ENCODE measurements around the gene PIK3CA.
"Not testable (repeated sequence)": the region's sequence is repeated elsewhere in the genome, so short reads cannot be mapped to it uniquely, and the experiment has no call there.

Gene PIK3CA

GRCh38 chr3:179200790-179201189, 52.6 kb downstream of the PIK3CA start:
- no peak for DNase-seq (ENCODE audit: low read depth)

GRCh38 chr3:179215550-179215949, 67.4 kb downstream of the PIK3CA start:
- DNase-seq (ENCODE audit: low read depth), result not testable (repeated sequence)

DNA sequence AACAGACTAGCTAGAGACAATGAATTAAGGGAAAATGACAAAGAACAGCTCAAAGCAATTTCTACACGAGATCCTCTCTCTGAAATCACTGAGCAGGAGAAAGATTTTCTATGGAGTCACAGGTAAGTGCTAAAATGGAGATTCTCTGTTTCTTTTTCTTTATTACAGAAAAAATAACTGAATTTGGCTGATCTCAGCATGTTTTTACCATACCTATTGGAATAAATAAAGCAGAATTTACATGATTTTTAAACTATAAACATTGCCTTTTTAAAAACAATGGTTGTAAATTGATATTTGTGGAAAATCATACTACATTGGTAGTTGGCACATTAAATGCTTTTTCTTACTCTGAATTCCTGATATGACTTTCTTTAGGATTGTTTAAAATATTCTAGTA, 70.1 kb downstream of the PIK3CA start:
- not testable (repeated sequence) for DNase-seq (ENCODE audit: low read depth)

DNA sequence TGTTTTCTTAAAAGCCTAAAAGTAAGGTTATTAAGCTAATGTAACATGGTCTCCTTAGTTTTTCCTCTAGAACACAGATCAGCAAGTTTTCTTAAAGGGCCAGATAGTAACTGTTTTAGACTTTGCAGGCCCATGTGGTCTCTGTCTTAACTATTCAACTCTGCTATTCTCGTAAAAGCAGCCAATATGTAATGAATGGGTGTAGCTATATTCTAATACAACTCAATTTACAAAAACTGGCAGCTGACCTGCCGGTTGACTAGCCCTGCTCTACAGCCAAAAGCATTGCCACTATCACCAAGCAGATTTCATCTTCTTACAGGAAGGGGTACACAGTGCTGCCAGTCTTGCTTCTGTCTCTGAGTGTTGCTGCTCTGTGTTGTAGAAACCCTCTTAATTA, 75.4 kb downstream of the PIK3CA start:
- DNase-seq (ENCODE audit: low read depth), result no peak

DNA sequence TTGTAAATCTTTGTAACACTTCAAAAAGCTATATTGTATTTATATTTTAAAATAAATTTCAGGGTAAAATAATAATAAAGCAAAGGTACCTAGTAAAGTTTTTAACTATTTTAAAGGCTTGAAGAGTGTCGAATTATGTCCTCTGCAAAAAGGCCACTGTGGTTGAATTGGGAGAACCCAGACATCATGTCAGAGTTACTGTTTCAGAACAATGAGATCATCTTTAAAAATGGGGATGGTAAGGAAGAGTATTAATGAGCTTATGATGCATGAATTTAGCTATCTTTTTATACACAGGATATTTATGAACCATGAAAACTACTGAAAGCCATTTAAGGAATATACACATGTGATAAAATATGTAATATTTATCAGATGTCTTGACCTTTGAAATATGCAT, 76.4 kb downstream of the PIK3CA start:
- DNase-seq (ENCODE audit: low read depth), result no peak

GRCh38 chr3:179227349-179227748, 79.2 kb downstream of the PIK3CA start:
- no peak for DNase-seq (ENCODE audit: low read depth)

DNA sequence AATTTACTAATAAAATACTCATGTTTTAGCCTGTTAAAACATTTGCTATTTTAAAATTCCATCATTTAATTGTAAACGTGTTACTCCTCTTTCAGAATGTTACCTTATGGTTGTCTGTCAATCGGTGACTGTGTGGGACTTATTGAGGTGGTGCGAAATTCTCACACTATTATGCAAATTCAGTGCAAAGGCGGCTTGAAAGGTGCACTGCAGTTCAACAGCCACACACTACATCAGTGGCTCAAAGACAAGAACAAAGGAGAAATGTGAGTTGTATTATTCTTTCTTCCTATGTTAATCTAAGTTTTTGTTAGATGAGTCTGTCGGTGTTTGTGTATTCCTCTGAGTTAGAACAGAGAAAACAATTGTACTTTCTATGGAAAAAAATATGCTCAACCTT, 81.0 kb downstream of the PIK3CA start:
- no peak for DNase-seq (ENCODE audit: low read depth)

- no peak for DNase-seq (ENCODE audit: low read depth)
Measured at GRCh38 chr3:179233043-179233442, 84.9 kb downstream of the PIK3CA start.

DNA sequence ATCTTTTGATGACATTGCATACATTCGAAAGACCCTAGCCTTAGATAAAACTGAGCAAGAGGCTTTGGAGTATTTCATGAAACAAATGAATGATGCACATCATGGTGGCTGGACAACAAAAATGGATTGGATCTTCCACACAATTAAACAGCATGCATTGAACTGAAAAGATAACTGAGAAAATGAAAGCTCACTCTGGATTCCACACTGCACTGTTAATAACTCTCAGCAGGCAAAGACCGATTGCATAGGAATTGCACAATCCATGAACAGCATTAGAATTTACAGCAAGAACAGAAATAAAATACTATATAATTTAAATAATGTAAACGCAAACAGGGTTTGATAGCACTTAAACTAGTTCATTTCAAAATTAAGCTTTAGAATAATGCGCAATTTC, 86.0 kb downstream of the PIK3CA start:
- DNase-seq (ENCODE audit: low read depth), result no peak

DNA sequence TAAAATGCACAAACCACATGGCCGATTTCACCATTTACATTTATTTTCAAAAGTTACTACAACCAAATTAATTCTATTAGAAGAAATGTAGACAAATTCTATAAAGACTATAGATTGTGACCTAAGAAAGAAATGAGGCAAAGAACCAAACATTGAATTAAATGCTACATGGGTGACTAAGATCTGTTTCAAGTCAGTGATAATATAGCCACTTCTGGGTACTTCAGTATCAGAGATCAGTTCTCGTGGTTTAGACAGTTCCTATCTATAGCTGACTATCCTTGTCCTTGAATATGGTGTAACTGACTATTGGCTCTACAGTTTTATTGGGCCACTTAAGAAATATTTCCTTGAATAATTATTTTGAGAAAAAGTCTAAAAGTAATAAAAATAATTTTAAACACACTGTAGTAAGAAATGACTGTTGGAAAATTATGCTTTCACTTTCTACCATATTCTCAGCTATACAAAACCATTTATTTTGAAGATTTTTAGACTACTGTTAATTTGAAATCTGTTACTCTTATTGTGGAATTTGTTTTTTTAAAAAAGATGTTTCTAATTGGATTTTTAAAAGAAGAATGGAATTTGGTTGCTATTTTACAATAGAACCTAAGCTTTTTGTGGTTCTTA, 88.6 kb downstream of the PIK3CA start:
- no peak for DNase-seq (ENCODE audit: low read depth)

DNA sequence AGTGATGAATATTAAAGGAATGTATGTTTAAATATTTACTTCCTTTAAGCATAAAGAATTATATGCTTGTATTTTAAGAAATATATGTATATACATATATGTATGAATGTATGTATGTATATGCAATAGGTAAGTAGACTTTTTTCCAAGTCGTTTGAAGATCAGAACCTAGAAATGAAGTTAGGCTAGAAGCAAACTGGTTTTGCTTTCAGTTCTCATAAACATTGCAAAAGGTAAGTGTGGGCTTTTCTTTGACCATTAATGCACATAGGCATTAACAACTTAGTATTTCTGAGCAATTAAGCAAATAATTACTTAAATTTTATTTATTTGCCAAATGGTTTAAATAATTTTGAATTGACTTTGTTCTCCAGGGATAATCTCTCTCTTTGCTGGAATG, 92.1 kb downstream of the PIK3CA start:
- DNase-seq (ENCODE audit: low read depth), result not testable (repeated sequence)

- not testable (repeated sequence) for DNase-seq (ENCODE audit: low read depth)
Measured at GRCh38 chr3:179242859-179243258, 94.7 kb downstream of the PIK3CA start.

GRCh38 chr3:179244878-179245277, 96.7 kb downstream of the PIK3CA start:
- DNase-seq (ENCODE audit: low read depth), result no peak

- DNase-seq (ENCODE audit: low read depth), result no peak
Measured at GRCh38 chr3:179247289-179248015, 99.3 kb downstream of the PIK3CA start.

DNA sequence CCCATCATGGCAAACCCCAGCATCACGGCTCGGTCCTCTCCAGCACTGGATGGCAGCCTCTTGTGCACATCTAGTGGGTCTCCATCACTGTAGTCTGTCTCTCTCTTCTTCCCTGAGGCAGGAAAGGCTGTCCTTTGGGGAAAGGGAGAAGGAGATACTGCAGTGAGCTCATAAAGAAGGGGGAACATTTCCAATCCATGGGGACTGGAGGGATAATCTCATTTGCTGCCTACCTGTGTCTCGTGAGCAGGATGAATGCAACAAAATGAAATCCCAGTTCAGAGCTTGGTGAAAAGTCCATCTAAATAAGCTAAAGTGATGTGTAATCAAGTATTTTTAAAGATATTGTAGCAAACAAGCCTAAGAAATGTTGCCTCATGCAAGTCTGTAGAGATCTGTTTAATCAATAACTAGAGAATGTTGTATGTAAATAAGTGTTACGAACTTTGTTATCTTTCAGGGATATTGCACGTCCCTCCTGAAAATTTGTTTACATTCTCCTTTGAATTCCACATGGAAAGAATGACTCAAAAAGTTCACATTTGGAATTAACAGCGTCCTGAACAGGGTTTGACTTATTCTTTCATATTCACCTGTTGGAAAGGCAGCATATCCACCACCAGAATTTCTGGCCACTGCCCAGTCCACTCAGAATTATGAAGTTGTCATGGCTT, 102.8 kb downstream of the PIK3CA start, which contains the start of gene KCNMB3:
TSS of gene KCNMB3 (minus strand) at position 312 of the 674 bp plus-strand sequence. CDS start at position 188, 124 bp downstream.
- DNase-seq (ENCODE audit: low read depth), result no peak

GRCh38 chr3:179256813-179257212, 108.7 kb downstream of the PIK3CA start:
- no peak for DNase-seq (ENCODE audit: low read depth)

- DNase-seq (ENCODE audit: low read depth), result not testable (repeated sequence)
Measured at GRCh38 chr3:179257742-179258141, 109.6 kb downstream of the PIK3CA start.

GRCh38 chr3:179258820-179259219, 110.7 kb downstream of the PIK3CA start:
- DNase-seq (ENCODE audit: low read depth), result no peak

DNA sequence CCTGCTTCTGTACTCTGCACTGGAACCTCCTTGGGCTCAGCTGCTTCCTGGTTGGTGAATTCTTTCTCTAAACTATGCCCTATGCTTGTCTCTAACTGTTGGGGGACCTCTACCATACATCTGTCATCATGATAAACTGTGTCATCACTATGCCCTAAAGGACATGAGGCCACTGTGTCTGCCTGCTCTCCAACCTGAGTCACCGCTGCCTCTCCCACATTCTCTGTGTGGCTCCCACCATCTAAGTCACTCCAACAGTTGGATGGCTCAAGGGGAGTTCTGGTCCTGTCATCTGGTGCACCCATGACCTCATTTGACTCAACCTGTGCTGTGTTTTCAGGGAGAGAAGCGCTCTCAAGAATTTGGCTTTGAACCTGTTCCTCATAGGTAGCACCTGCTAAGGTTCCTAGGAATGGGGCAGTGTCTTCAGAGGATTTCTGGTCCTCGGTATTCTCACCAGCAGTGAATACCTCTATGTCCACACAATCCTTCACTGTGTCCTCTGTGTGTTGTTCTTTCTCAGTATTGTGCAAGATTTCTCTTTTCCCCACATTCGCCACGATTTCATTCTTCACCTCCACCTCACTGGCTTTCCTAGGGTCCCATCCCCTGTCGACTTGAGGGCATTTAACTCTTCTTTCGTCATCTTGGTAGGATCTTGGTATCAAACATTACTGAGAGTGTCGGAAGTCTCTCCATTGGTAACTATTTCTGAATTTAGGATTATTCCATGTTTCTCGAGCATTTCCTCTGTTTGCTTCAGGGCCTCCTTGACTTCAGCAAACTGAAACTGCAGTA, 112.0 kb downstream of the PIK3CA start:
- not testable (repeated sequence) for DNase-seq (ENCODE audit: low read depth)

- DNase-seq (ENCODE audit: low read depth), result peak; percentile 42
Measured at GRCh38 chr3:179260949-179261765, 113.0 kb downstream of the PIK3CA start.

- no peak for DNase-seq (ENCODE audit: low read depth)
Measured at GRCh38 chr3:179263134-179263533, 115.0 kb downstream of the PIK3CA start.
